GM18907 (cell line): ENCODE data around the gene NRG3.

Source experiments
- ATAC-seq: cut with Tn5 transposase; IDR thresholded peaks from one replicate; pipeline ENCODE4 v1.9.1; 2021; ENCODE audit warnings: mild to moderate bottlenecking, moderate library complexity; ENCODE audit not compliant: unreplicated experiment

NRG3 gene

GRCh38 chr10:82552267-82552666 is 677.3 kb downstream of the NRG3 start:
- no peak for ATAC-seq

- ATAC-seq: no peak
These were observed 679.4 kb downstream of the NRG3 start for GRCh38 chr10:82554381-82554780.

- no peak for ATAC-seq
These were observed 683.1 kb downstream of the NRG3 start for GRCh38 chr10:82558014-82558607.

GRCh38 chr10:82564353-82565196 is 689.6 kb downstream of the NRG3 start:
- no peak for ATAC-seq

GRCh38 chr10:82565197-82565575 is 690.2 kb downstream of the NRG3 start:
- no peak for ATAC-seq

GRCh38 chr10:82572744-82573143 is 697.8 kb downstream of the NRG3 start:
- no peak for ATAC-seq

- ATAC-seq: no peak
These were observed 699.1 kb downstream of the NRG3 start for GRCh38 chr10:82574081-82574480.

GRCh38 chr10:82575318-82575717 is 700.3 kb downstream of the NRG3 start:
- ATAC-seq: no peak

GRCh38 chr10:82576093-82576492 is 701.1 kb downstream of the NRG3 start:
- no peak for ATAC-seq

GRCh38 chr10:82581940-82582339 is 706.9 kb downstream of the NRG3 start:
- ATAC-seq: no peak

GRCh38 chr10:82591421-82591820 is 716.4 kb downstream of the NRG3 start:
- no peak for ATAC-seq

- no peak for ATAC-seq
These were observed 722.8 kb downstream of the NRG3 start for GRCh38 chr10:82597840-82598239.

GRCh38 chr10:82609845-82610244 is 734.9 kb downstream of the NRG3 start:
- ATAC-seq: no peak

- no peak for ATAC-seq
These were observed 743.0 kb downstream of the NRG3 start for GRCh38 chr10:82618007-82618406.

- no peak for ATAC-seq
These were observed 746.7 kb downstream of the NRG3 start for GRCh38 chr10:82621680-82622079.

- ATAC-seq: no peak
These were observed 747.5 kb downstream of the NRG3 start for GRCh38 chr10:82622479-82622878.

- no peak for ATAC-seq
These were observed 750.7 kb downstream of the NRG3 start for GRCh38 chr10:82625512-82626189.

- no peak for ATAC-seq
These were observed 753.4 kb downstream of the NRG3 start for GRCh38 chr10:82628373-82628772.

- no peak for ATAC-seq
These were observed 768.1 kb downstream of the NRG3 start for GRCh38 chr10:82643076-82643475.

GRCh38 chr10:82643601-82644000 is 768.6 kb downstream of the NRG3 start:
- no peak for ATAC-seq

- ATAC-seq: no peak
These were observed 770.2 kb downstream of the NRG3 start for GRCh38 chr10:82645221-82645620.
